SU-DHL-6 (cell line): Measurements from ENCODE around the gene TRIM3.

Experiments
- CTCF ChIP-seq: fragments of 200-600 bp; sonication (generic); IDR thresholded peaks from one replicate; pipeline ENCODE4 v1.5.1; 2017; ENCODE audit warnings: antibody characterized with exemption, mild to moderate bottlenecking, low read length, moderate library complexity; ENCODE audit not compliant: insufficient read depth, poor library complexity, severe bottlenecking
- EZH2phosphoT487 ChIP-seq: fragments of 200-600 bp; sonication (generic), shearing (Covaris generic); conservative IDR thresholded peaks from 2 replicates; pipeline ENCODE4 v1.6.1; 2018; ENCODE audit warnings: mild to moderate bottlenecking, antibody characterized with exemption, low read length, moderate library complexity, mixed read lengths

- TF ChIP-seq CTCF: no peak
- TF ChIP-seq EZH2phosphoT487: no peak
Observed at GRCh38 chr11:6498121-6498520, 24.4 kb upstream of the TRIM3 start.
